HUDEP-2 (cell line): ENCODE measurements around the gene PDE1C.
"Not testable (repeated sequence)": the region's sequence is repeated elsewhere in the genome, so short reads cannot be mapped to it uniquely, and the experiment has no call there.

Experiments
- DNase-seq, 76 experiments: peaks; one replicate each; lab custom pipeline; 2025; ENCODE audit not compliant: unreplicated experiment in 76 of 76; lab: John Stamatoyannopoulos, UW

Gene PDE1C

DNA sequence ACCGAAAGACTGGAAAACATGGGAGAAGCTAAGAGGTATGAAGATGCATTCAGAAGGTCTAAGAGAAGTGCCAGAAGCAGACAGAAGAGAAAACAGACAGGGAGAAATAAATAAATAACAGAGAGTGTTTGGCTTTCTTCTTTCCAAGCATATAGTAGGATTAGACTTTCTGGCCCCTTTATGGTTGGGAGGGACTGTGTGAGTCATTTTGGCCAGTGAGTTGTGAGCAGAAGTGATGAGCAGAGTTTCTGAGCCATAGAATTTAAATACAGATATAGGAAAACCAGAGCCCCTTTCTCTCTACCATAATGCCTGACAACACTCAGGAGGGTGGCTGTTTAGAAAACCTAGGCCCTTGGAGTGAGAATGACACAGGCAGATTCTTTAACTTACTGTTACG is 212.2 kb downstream of the PDE1C start:
- no peak for DNase-seq

DNA sequence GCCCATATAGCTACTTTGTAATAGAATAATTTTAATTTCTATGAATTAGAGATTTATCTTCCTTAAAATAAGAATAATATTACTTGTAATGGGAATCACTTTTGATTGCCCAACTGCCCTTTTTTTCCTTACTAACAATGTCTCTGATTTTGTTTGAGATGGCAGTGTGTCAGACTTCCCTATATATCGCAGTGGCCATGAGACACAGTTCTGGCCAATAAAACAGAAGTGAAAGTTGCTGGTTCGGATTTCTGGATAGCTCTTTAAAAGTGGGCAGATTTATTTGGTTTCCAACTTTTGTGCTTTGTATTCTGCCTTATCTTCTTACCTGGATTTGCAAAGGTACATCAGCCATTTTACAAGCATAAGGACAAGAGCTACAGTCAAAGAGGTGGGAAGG is 213.0 kb downstream of the PDE1C start:
- no peak for DNase-seq

DNA sequence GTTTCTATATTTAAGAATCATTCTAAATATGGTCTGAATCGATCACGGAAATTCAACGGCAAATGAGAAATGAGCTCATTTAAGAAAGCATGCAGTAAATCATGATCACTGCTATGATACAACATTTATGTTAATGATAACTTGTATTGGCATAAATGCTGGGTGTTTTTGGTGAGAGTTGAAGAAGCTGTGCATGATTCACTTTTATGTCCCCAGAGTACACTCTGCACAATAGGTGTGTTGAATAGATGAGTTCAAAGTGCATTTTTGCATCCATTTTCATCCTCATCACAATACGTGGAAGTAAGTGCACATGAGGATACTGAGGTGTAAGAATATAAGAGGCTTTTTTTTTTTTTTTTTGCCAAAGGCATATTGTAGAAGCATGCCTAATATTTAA is 213.9 kb downstream of the PDE1C start:
- no peak for DNase-seq

DNA sequence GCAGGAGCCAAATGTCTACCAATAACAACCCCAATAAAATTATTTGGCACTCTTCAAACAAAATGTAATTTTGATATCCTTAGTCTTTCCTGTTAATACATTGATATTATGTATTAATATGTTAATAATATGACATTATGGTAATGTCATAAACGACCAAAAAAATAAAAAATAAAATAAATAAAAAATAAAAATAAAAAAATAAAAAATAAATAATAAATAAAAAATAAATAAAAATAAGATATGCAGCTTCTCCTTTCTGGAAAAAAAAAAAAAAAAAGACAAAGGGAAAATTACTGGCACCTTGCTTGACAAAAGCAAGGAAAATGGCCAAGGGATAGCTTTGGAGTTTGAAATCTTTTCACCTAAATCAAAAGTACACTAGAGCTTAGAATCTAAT is 214.7 kb downstream of the PDE1C start:
- DNase-seq = no peak

DNA sequence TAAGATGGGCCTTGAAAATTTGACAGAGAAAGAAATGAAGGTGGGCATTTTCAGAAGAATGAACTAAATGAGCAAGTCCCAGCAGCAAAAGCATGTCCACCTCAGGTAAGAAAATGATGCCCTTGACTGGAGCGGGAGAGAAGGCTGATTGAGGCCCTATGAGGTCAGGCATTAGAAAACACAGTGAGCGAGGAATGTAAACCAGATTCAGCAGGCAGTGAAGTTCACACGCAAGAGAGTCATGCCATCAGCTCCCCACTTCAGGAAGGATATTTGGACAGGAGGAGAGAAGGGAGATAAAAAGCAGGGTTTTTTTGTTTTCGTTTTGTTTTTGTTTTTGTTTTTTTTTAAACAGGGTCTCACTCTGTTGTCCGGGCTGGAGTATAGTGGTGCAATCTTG is 216.8 kb downstream of the PDE1C start:
- no peak for DNase-seq

DNA sequence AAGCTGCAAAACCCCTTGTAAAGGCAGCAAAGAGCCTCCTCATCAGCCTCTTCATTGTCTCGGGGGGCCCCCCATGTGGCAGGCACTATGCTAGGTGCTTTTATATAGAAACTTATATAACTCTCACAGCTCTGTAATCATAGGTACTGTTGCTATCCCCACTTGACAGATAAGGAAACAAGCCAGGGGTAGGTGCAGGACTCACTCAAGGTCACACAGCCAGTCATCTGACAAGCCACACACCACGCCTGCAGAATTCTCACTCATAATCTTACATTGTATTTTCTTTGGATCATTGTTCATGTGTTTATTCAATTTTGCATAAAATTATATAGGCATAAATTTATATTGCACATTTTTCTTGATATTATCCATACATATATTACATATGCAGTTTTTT is 217.7 kb downstream of the PDE1C start:
- no peak for DNase-seq

DNA sequence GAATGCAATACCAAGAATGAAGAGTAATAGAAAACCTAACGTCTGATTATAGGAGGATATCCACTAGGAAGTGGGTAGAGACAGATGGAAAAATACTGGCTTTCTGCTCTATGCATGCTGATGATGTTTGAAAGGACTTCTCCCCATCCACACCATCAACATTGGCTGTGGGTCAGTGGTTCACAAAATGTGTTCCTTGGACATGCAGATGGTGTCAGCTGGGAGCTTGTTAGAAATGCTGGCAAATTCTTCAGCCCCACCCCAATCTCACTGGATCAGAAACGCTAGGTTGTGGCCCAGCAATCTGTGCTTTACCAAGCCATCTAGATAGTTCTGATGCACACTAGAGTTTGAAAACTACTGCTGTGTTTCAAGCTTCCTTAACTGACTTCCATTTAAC is 219.1 kb downstream of the PDE1C start:
- no peak for DNase-seq

DNA sequence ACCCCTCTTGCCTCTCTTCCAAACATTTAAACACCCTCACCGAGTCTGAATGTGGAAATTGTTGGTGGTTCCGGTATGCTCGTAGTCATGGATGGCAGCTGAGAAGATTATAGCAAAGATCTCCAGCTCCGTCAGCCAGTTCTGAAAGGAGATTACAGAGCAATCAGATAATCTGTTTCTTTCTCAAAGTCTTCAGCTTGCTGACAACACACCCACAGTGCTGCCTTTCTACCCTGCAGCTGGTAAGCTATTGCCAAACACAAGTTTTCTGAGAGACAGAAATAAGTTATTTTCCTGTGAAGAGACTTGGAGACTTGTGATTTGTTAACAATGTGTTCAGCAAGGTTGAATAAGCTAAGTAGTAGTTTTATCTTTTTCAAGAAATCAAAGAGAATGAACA is 219.6 kb downstream of the PDE1C start:
- no peak for DNase-seq

DNA sequence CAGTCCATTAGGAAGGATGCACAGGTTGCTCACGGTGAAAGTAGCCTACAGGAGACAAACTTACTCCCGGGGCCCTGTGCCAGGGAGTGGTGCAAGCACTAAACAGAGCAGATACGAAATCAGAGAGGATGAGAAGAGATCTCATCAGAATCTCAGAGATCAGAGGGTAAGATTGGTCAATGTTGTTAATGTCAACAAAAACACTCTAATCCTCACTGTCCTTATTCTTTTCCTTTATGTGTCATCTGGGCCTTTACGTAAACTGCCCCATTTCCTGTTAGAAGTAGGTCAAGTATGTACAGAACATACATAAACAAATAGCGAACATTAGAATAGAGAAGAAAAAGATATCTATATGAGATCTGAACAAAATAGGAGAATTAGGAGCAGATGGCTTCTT is 220.1 kb downstream of the PDE1C start:
- DNase-seq = no peak

DNA sequence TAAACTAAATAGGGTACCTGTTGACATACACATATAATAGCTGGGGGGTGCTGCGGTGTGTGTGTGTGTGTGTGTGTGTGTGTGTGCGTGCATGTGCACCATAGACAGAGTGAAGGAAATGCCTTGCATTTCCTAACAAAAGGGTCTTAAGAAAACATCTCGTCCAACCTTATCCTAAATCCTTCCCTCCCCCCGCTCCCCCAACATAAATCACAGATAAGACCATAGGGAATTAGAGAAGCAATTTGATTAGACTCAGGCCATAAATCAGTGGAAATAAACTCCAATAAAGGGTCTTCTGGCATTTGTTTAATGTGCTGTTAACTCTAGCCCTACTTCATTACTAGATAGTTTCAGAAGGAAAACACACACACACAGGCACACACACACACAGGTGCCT is 234.7 kb downstream of the PDE1C start:
- no peak for DNase-seq

DNA sequence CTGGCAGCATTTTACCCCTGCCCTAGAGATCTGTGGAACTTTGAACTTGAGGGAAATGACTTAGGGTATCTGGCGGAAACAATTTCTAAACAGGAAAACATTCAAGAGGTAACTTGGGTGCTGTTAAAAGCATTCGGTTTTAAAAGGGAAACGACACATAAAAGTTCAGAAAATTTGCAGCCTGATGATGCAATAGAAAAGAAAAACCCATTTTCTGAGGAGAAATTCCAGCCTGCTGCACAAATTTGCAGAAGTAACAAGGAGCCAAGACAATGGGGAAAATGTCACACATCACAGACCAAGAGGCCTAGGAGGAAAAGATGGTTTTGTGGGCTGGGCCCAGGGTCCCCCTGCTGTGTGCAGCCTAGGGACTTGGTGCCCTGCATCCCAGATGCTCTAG is 236.6 kb downstream of the PDE1C start:
- DNase-seq = not testable (repeated sequence)

DNA sequence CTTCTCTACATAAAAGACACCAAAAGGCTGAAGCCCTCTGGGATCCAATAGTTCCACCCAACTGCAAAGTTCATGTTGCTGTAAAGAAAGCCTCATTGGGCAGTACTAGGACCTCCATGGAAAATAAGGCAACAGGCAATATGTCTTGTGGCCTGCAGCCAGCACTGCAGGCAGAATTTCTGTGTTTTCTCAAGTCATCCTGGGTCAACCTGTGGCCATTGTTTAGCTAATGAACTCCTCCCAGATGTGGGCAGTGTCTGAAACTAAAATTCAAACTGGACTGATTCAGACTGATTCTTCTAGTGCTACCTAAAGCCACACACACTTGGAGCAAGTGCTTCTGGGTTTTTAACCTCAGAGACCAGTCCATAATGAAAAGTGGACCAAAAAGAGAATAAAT is 241.7 kb downstream of the PDE1C start:
- DNase-seq = no peak

DNA sequence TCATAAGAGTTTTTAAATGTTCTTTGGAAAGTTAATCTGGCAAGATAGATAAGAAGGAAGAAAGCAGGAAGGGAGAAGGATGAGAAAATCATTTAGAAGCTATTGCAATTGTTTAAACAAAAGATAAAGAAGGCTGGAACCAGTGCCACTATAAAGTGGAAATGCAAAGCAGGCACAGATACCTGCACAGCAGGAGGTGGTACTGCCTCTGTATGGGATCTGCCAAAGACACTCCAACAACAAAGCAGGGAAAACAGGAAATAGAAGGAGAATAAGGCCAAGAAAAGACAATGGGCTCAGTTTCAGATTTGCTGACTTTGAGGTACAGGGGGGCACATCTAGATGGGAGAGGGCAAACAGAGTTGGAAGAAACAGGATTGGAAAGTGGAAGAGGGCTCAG is 244.6 kb downstream of the PDE1C start:
- DNase-seq = no peak

DNA sequence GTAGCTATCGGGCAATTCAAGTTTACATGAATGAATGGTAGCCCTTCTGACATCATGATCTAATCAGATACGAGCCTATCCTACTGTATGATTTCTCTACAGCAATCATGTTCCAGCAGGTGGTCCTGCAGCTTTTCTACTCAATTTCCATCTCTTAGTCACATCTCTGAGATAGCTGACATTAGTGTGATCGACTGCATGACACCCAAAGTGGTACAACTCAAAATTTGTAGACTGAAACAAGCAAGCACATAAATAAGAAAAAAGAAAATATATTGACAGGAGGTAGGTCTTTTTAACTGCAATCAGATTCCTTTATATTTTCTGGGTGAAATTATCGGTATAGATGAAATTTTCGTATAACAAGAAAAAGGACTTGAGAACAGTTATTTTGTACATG is 251.2 kb downstream of the PDE1C start:
- DNase-seq = no peak

DNA sequence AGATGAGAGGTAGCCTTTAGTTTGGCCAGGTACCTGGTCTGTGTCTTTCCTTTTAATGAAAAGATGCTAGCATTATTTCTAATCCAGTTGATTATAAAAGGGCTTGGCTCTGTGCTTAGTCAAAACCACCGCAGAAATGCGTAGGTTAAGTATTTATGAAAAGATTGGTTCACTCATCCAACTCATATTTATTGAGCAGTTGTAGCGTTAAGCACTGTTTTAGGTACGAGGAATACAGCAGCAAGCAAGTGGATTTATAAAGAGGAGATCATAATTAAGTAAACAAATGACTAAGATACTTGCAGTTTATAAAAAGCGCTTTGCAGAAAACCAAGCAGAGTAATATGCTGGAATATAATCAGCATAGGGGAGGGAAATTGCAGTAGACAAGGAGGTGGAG is 253.4 kb downstream of the PDE1C start:
- no peak for DNase-seq

DNA sequence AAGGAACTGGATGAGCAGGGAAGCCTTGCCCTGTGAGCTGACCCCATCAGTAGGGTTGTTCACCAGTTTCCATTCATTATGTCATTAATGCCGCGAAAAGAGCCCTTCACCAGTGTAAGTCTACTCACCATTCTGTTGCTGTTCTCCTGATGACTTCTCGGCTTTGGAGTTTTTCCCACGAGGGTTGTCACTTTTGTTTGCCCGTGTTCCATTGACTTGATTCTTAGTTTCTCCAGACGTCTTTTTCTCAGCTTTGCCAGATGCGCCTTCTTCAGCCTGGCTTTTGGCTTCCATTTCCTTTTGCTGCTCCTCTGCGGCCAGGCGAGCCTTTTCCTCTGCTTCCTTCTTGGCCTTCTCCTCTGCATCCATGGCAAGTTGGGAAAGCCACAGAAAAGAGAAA is 254.4 kb downstream of the PDE1C start:
- no peak for DNase-seq

DNA sequence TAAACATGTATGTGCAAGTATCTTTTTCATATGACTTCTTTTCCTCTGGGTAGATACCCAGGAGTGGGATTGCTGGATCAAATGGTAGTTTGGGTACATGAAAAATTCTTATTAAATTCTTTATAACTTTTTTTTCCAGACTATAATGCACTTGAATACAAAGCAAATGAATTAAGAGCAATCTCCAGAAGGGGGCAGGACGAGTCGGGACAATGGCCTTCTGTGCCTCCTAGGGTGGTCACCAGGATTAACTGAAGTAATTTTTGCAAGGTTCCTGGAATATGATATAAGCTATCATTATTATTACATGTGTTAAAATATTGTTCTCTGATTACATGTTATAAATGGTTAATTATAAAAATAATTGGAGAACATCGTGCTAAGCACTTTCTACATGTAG is 256.0 kb downstream of the PDE1C start:
- DNase-seq = peak in 2 of 76 experiments; percentile 0 to 1

DNA sequence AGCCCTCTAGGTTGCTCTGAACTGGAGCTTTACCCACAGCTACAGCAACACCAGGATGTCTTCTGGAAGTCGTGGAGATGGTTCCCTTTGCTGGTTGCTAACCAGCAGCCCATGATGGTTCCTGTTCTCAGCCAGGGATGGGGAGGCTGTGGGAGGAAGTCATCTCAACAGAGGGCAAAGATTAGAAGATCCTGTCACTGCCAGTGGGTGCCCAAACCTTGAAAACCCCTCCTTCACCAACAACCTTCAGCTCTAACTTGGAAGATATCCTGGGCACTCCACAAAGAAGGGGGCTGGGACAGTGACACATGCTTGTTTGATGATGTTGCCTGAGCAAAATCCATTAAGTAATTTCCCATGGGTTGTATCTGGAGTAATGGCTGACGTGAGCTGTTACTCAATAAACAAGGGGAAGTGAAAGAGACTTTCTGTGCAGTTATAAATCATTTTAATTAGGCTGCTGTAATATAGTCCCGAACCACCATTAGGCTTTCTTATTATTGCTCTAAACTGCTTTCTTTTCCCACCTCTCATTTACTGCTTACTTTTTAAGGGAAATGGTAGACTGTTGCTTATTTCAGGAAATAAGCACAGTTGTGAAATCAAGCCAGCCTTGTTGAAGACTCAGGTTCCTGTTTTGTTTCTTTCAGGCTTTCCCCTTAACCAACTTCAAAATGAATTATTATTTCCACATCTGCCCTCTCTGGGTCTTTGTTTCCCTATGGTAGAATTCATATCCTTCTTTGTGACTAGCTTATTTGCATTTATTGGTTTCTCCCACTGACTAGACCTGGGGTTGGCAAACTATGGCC is 258.4 kb downstream of the PDE1C start:
- DNase-seq = no peak

DNA sequence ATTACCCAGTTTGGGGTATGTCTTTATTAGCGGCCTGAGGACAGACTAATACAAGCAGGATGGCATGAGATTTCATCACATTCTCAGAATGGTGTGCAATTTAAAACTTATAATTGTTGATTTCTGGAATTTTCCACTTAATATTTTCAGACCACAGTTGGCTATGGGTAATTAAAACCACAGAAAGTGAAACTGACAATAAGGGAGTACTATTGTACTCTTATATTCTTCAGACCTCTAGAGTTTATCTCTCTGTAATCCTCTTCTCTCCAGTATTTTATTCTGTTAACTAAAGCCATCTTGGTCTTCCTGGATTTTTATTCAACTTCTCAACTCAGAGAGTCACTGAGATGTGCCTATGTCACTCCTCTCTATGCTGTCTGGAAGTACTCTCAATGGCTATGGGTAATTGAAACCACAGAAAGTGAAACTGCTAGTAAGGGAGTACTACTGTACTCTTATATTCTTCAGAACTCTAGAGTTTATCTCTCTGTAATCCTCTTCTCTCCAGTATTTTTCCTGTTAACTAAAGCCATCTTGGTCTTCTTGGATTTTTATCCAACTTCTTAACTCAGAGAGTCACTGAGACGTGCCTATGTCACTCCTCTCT is 264.9 kb downstream of the PDE1C start:
- DNase-seq = no peak

DNA sequence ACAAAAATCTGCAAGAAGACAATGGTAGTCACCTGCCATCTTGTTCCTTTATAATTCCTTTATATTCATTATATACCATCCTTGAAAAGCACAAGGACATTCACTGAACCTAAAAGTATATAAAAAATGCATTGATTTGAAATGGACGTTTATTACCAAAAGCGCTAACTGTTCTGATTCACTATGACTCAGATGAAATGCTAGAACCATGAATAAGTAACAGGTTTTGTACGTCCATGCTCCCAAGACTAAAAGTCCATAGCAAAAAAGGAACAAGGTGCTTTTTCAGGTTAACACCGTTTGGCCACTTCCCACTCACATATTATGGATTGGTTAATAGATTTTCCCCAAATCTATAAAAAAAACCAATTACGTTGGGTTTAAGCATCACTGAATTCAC is 273.8 kb downstream of the PDE1C start:
- no peak for DNase-seq

DNA sequence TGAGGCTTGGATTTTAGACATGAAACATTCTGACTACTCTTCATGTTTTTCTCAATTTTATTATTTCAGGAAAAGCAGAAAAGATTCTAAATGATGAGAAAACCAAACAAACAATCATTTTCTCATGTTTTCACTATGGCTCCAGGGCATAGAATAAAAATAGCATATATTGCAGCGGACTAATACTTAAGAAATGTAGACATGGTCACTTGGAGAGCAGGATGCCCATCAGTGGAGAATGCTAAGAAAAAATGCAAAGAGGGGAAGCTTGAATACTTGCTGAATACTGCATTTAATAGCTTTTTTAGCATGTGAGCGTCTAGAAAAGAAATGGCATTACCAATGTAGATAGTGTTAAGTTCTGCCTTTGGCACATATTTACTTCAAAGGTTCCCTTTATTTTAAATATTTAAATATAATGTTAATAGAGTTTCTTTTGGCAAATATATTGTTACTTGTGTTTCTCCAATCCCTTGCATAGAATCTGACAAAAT is 275.3 kb downstream of the PDE1C start:
- no peak for DNase-seq

DNA sequence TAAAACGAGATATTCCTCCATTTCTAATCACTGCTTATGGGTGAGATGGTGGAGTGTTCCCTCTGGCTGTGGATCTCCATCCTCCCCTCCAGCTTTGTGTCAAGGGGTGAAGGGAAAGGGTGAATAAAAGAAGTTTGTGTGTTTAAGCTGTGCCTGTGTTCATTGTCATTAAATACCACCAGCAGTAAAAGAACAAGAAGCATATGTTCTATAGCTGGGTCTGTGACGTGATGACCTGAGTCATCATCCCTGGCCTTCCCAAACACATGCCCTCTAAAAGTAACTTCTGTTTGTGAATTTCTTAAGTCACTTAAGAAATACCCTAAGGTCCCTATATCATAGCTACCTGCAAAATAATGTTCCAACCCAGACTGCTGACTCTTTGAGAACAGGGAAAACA is 278.3 kb downstream of the PDE1C start:
- no peak for DNase-seq
